Calu3 (cell line): ENCODE results near the gene COL18A1. TPM values are rescaled to one million over a fixed set of nuclear protein-coding genes. Genes with fewer than 3 reads are reported as not detected.

Source experiments
- BruUV-seq: library from RNA; stranded (reverse); fragments of 400-500 nt; replicated peaks from 2 replicates; lab custom pipeline; 2021; lab: Mats Ljungman, UMichigan
- CTCF ChIA-PET: fragments of 300-600 bp; sonication (Branson Sonifier 250); formaldehyde crosslinking; loops from one replicate; lab custom pipeline; 2022; ENCODE audit warnings: antibody characterized with exemption; lab: Charles Lee
- DNase-seq: peaks from one replicate; pipeline ENCODE4 v3.0.0; 2022
- H3K27ac Mint-ChIP-seq: one replicate; pipeline ENCODE4 v1.8.0; 2022; ENCODE audit warnings: mixed read lengths; ENCODE audit not compliant: unreplicated experiment
- H3K27me3 Mint-ChIP-seq: one replicate; pipeline ENCODE4 v1.8.0; 2022; ENCODE audit warnings: mixed read lengths; ENCODE audit not compliant: unreplicated experiment
- H3K36me3 Mint-ChIP-seq: one replicate; pipeline ENCODE4 v1.8.0; 2022; ENCODE audit warnings: mild to moderate bottlenecking, moderate library complexity, mixed read lengths; ENCODE audit not compliant: insufficient read depth, unreplicated experiment
- H3K4me1 Mint-ChIP-seq: one replicate; pipeline ENCODE4 v1.8.0; 2022; ENCODE audit warnings: mild to moderate bottlenecking, low read depth, mixed read lengths; ENCODE audit not compliant: unreplicated experiment
- H3K4me3 Mint-ChIP-seq: one replicate; pipeline ENCODE4 v1.8.0; 2022; ENCODE audit warnings: mild to moderate bottlenecking, low read depth, moderate library complexity, mixed read lengths; ENCODE audit not compliant: unreplicated experiment
- H3K9me3 Mint-ChIP-seq: one replicate; pipeline ENCODE4 v1.8.0; 2022; ENCODE audit warnings: low read depth, mixed read lengths; ENCODE audit not compliant: unreplicated experiment
- CTCF ChIP-seq: fragments of 200-600 bp; IDR thresholded peaks from one replicate; pipeline ENCODE4 v1.8.0; 2022; ENCODE audit warnings: antibody characterized with exemption; ENCODE audit not compliant: unreplicated experiment
- intact Hi-C: fragments of 100-400 bp; cut with micrococcal nuclease; formaldehyde crosslinking; loops from one replicate; pipeline ENCODE4 v1.10.0; 2022; ENCODE audit not compliant: unreplicated experiment
- total RNA-seq: library from RNA; stranded (reverse); gene quantifications from 2 replicates; pipeline ENCODE4 v1.2.3, GENCODE V29; 2022

Gene COL18A1
- total RNA-seq, 1 experiment from 2014 or later, result 82.9 TPM

GRCh38 chr21:45493401-45494001, 88.5 kb downstream of the COL18A1 start:
- CTCF ChIA-PET, result interaction anchor here (0.6 kb wide), 1 partner anchor 97 kb away, joined by 5 read pairs; no protein-coding TSS in a partner anchor
- Mint-ChIP-seq H3K9me3 (no peaks in the 10 kb centered on the region), H3K27ac (no peak overlapping the region), H3K4me3 (no peak overlapping the region), H3K4me1 (no peaks in the 10 kb centered on the region), H3K36me3 (peaks cover 22% of the 10 kb centered on the region), H3K27me3 (no peaks in the 10 kb centered on the region)
- no TSS peak for BruUV-seq
- DNase-seq, result no peak
- TF ChIP-seq CTCF, result no peak
- intact Hi-C loops, result no loop called here

- DNase-seq, result no peak
- Mint-ChIP-seq H3K27ac (no peak overlapping the region), H3K9me3 (no peaks in the 10 kb centered on the region), H3K4me1 (no peaks in the 10 kb centered on the region), H3K27me3 (no peaks in the 10 kb centered on the region), H3K36me3 (peaks cover 28% of the 10 kb centered on the region), H3K4me3 (no peak overlapping the region)
- CTCF ChIA-PET, result no interaction called here
- TF ChIP-seq CTCF, result no peak
- no TSS peak for BruUV-seq
- intact Hi-C loops, result no loop called here
Observed at GRCh38 chr21:45494135-45494850, 89.3 kb downstream of the COL18A1 start.

- H3K27ac Mint-ChIP-seq, result no peak overlapping the region
Observed at GRCh38 chr21:45494851-45495680, 90.1 kb downstream of the COL18A1 start.

More at GRCh38 chr21:45494851-45495680, 90.1 kb downstream of the COL18A1 start:
- H3K4me3 Mint-ChIP-seq, result no peak overlapping the region
- H3K4me1 Mint-ChIP-seq, result no peaks in the 10 kb centered on the region
- peaks cover 33% of the 10 kb centered on the region for H3K36me3 Mint-ChIP-seq
- DNase-seq, result no peak
- no peaks in the 10 kb centered on the region for H3K27me3 Mint-ChIP-seq
- no TSS peak for BruUV-seq
- no peak for TF ChIP-seq CTCF
- intact Hi-C loops, result no loop called here
- peaks cover 3% of the 10 kb centered on the region for H3K9me3 Mint-ChIP-seq
- CTCF ChIA-PET, result interaction anchor here (0.6 kb wide), 1 partner anchor 762 kb away, joined by 4 read pairs; no protein-coding TSS in a partner anchor
